Stimulated activated CD8-positive, alpha-beta memory T cell treated with anti-CD3 and anti-CD28 coated beads, Interleukin-4, amount 100 ng/mL, for 4 hours (primary cell): ENCODE results near the gene BIRC5.

ENCODE experiments used
- DNase-seq, 2 donors: peaks; one replicate each; pipeline ENCODE4 v3.0.0-alpha.2; 2020; ENCODE audit warnings: low read depth in 2 of 2, low spot score in 1 of 2

BIRC5 gene

DNA sequence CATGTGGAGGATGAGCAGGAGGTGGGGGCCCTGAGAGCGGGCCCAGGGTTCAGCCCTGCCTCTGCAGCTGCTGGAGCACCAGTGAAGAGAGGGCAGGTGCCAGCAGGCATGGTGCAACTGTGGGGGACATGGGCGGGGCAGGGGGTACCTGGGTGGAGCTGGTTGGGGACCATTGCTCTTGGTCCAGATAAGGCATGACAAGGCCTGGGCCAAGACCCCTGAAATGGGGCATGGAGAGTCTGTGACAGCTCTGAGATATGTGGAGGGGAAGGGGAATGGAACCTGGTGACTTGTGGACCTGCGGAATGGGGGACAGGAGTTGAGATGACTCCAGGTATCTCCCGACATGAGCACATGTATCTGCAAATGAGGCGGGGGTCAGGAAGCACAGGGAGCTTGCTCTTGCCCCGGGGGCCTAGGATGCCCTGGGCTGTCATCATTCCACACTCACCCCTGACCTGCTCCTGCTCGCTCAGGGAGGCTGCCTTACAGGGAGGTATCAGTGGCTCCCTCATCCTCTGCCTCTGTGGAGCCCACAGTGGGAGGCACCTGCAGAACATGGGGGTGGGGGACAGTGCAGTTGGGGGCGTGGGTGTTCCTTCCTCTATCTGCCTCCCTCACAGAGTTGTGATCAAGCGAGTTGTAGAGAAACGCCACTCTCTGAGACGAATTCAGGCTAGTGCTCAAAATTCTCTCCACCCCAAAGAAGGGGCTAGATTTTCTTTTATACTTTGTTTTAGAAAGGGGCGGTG lies 57.5 kb downstream of the BIRC5 start:
- DNase-seq = no peak

DNA sequence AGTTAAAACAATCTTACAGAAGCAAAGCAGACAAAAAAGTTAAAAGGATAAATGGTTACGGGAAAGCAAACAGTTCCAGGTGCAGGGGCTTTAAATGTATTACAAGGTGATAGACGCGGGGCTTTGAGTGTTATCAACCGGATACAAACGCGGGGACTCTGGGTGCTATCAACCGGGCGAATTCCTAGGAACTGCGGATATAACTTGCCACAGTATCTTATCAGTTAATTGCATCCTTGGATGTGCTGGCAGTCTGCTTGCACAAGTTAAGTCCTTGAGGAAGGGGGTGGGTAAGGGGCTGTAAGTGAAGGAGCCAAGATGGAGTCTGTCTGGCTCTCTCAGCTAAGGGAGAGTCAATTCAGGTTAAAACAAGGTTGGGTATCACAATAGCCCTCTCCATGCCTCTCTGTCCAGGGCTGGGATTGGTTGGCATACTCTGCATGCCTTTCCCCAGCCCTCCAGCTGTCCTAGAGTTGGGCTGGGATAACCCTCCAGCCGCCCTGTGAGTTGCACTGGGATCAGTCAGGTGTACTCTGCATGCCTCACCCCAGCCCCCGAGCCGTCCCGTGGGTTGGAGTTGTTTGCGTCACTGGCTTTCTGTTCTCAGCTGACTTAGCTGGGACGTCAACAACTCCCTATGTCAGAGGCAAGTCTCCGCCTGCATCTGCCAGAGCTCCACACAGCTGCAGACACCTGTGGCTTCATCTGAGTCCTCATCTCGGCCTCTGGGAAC lies 58.3 kb downstream of the BIRC5 start:
- DNase-seq = no peak

DNA sequence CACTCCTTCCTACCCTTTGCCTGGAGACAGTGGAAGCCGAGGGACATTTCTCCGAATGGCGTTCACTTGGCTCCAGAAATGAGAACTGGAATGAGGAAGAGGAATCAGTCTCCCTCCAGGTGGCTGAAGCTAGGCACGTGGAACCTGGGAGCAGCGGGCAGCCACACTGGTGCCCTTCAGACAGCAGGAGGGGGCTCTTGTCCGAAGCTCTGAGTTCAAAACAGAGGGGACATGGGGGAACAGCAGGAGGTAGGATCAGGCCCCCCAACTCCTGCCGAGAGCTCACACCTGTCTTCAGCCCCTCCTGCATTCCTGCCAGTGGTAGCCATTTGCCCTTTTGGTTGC lies 58.8 kb downstream of the BIRC5 start:
- no peak for DNase-seq

DNA sequence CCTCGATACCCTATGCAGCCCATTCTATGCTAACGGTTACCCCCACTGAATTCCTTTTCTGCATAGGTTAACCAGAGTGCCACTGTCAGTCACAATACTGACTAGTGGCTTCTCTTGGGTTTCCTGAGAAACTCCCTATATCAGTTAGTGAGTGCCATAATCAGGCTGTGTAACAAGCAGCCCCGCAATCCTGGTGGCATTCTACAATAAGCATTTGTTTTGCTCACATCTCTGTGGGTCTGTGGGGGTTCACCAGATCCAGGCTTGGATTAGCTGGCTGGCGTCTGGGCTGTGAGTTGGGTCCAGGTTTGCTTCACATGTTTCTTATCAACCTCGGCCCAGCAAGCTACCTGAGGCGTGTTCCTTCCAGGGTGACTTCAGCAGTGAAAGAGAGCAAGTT lies 59.8 kb downstream of the BIRC5 start:
- no peak for DNase-seq
